Stromal cell of bone marrow (primary cell): ENCODE data around the gene EMC9.

ENCODE experiments used
- DNase-seq: peaks from one replicate; pipeline ENCODE4 v3.0.0-alpha.2; 2012; ENCODE audit warnings: low read depth

Gene EMC9

GRCh38 chr14:24177041-24177825, 35.8 kb upstream of the EMC9 start:
- no peak for DNase-seq

- DNase-seq = no peak
Observed at GRCh38 chr14:24176599-24176998, 35.2 kb upstream of the EMC9 start.

GRCh38 chr14:24172871-24173281, 31.5 kb upstream of the EMC9 start:
- no peak for DNase-seq

- no peak for DNase-seq
Observed at GRCh38 chr14:24172261-24172860, 31.0 kb upstream of the EMC9 start.

GRCh38 chr14:24171422-24172260, 30.2 kb upstream of the EMC9 start, which contains the start of gene REC8:
REC8 (plus strand) TSS chr14:24172080; CDS start chr14:24172553, 473 bp downstream.
- no peak for DNase-seq

GRCh38 chr14:24167469-24168114, 26.2 kb upstream of the EMC9 start:
- no peak for DNase-seq

GRCh38 chr14:24165785-24166184, 24.4 kb upstream of the EMC9 start:
- DNase-seq = no peak

GRCh38 chr14:24164518-24164991, 23.2 kb upstream of the EMC9 start:
- DNase-seq = no peak

- DNase-seq = no peak
Observed at GRCh38 chr14:24162093-24162492, 20.7 kb upstream of the EMC9 start.

GRCh38 chr14:24160850-24161804, 19.7 kb upstream of the EMC9 start, which contains the start of gene IRF9:
IRF9 (plus strand) TSS chr14:24161265; CDS start chr14:24162145, 880 bp downstream.
- DNase-seq = peak; percentile 87

GRCh38 chr14:24160499-24160849, 19.1 kb upstream of the EMC9 start:
- no peak for DNase-seq

GRCh38 chr14:24159777-24160498, 18.5 kb upstream of the EMC9 start:
- DNase-seq = no peak

- DNase-seq = no peak
Observed at GRCh38 chr14:24157331-24157730, 15.9 kb upstream of the EMC9 start.

- no peak for DNase-seq
Observed at GRCh38 chr14:24156840-24157239, 15.4 kb upstream of the EMC9 start.

- DNase-seq = no peak
Observed at GRCh38 chr14:24155100-24155499, 13.7 kb upstream of the EMC9 start.

- DNase-seq = no peak
Observed at GRCh38 chr14:24151404-24152080, 10.2 kb upstream of the EMC9 start.

GRCh38 chr14:24150993-24151392, 9.6 kb upstream of the EMC9 start:
- no peak for DNase-seq

GRCh38 chr14:24150567-24150966, 9.2 kb upstream of the EMC9 start:
- no peak for DNase-seq

- DNase-seq = no peak
Observed at GRCh38 chr14:24150061-24150460, 8.7 kb upstream of the EMC9 start.
